GM19240 (cell line): ENCODE data around the gene LPP.
"Not testable (repeated sequence)": the region's sequence is repeated elsewhere in the genome, so short reads cannot be mapped to it uniquely, and the experiment has no call there.

ENCODE experiments used
- DNase-seq: peaks from one replicate; pipeline ENCODE4 v3.0.0; 2011; ENCODE audit warnings: low spot score; ENCODE audit not compliant: insufficient read length

Gene LPP

DNA sequence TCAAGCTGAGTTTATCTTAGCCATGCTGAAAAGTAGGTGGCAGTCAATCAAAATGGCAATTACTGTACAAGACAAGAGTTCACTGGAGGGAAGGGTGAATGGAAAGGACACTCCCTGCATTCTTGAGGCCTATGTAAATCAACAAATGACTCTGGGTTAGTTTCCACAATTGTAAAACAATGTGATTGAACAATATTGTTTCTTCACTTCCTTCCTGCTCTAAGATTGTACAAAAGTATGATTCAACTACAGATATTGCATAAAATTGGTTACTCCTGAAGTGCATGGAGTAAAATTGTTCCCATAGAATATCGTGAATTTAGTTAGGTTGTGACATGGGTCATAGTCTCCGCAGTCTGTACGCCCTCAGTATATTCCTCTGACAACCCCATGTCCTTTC, 277.6 kb downstream of the LPP start:
- no peak for DNase-seq

GRCh38 chr3:188432802-188433520, 279.0 kb downstream of the LPP start:
- no peak for DNase-seq

DNA sequence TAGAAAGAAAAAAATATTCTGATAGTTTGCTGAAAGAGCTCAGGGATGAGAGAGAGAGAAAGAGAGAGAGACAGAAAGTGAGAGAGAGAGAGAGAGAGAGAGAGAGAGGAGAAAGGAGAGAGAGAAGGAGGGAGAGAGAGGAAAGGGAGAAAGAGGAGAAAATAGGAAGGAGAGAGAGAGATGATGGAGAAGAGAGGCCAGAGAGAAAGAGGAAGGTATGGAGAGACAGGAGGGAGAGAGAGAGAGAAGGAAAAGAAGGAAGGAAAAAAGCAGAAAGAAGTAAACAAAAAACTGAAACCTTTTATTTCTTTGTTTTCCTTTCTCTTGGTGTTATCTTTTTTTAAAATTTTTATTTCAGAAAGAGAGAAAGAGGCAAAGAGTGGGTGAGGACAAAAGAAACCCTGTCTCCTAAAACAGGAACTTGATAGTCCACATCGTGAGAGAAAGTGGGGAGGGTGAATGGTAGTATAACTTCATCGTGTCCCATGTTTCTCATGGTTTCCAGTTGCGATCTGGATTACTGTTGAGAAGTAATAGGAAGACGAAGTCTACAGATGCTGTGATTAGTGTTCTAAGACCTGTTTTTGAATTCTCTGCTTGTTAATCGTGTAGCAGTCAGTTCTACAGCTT, 279.7 kb downstream of the LPP start:
- DNase-seq, result no peak

DNA sequence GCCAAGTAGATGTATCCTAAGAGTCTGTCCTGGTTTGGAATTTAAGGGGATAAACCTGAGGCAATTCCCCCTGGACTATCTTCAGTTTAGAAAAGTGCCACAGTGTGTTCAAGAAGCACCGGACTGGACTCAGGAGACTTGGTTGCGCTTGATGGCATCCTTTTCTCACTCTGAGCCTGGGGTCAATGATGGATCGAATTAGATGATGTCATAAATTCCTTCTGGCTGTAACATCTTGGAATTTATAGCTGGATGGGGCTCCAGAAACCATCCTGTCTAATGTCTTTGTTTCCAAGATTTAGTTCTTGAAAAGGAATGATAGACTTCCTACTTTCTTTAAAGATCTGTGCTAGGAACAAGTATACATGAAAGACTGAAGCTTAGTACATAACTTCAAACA, 280.6 kb downstream of the LPP start:
- DNase-seq, result no peak

GRCh38 chr3:188435266-188435665, 281.3 kb downstream of the LPP start:
- no peak for DNase-seq

GRCh38 chr3:188437926-188438325, 284.0 kb downstream of the LPP start:
- DNase-seq, result no peak

- DNase-seq, result no peak
Observed at GRCh38 chr3:188439080-188439479, 285.1 kb downstream of the LPP start.

GRCh38 chr3:188440340-188440972, 286.5 kb downstream of the LPP start:
- DNase-seq, result no peak

- no peak for DNase-seq
Observed at GRCh38 chr3:188442430-188442829, 288.5 kb downstream of the LPP start.

GRCh38 chr3:188445175-188445574, 291.2 kb downstream of the LPP start:
- DNase-seq, result not testable (repeated sequence)

GRCh38 chr3:188446014-188446413, 292.1 kb downstream of the LPP start:
- DNase-seq, result no peak

- no peak for DNase-seq
Observed at GRCh38 chr3:188446766-188447165, 292.8 kb downstream of the LPP start.

- no peak for DNase-seq
Observed at GRCh38 chr3:188448813-188449212, 294.9 kb downstream of the LPP start.

DNA sequence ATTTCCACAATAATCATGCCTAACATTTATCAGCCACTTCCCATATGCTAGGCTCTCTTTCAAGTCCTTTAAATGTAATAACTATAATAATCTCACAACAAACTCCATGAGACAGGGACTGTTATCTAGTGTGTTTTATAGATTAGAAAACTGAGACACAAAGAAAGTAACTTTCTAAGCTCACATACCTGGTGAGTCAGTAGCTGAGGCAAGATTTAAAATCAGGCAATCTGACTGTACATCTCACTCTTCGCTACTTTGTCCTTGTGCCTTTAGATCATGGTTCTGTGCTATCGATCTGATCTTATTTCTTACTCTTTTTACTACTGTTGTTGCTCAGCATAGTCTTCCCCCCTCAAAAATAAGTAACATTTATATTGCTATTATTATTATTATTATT, 295.5 kb downstream of the LPP start:
- no peak for DNase-seq

- DNase-seq, result no peak
Observed at GRCh38 chr3:188452158-188452772, 298.3 kb downstream of the LPP start.

GRCh38 chr3:188453431-188454384, 299.8 kb downstream of the LPP start:
- no peak for DNase-seq

- no peak for DNase-seq
Observed at GRCh38 chr3:188455748-188456147, 301.8 kb downstream of the LPP start.

DNA sequence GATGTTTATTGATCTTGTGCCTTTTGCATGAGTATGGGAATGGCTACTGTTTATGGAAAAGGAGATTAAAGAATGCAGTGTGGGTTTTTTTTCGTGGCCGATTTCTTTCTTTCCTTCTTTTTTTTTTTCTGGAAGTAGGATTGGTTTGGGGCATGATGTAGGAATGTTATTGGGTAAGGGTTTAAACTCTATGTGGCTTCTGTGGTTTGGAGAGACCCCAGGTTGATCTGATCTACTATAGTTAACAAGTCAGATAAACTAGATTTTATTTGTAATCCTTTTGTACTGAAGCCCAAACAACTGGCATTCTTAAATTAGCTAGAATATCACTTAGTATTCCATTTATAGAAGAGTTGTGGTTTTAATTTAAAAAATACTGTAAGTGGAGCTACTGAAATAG, 304.8 kb downstream of the LPP start:
- no peak for DNase-seq

DNA sequence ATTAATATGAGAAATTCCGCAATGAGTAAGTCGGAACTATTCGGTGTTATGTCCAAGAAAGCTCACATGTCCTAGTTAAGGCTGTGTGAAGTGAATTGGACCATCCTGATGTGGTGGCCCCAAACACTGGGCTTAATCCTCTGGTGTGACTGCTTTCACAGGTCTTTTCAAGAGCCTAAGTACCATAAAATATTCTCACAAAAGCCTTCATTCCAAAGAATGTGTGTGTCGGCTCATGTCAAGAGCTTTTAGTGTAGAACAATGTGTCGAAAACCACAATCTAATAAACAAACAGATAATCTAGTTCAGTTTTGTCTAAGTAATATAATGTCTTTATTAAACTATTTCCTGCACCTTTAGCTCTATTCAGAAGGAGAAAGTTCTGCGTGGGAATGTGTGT, 311.4 kb downstream of the LPP start:
- DNase-seq, result no peak

- no peak for DNase-seq
Observed at GRCh38 chr3:188468196-188468595, 314.2 kb downstream of the LPP start.

- DNase-seq, result no peak
Observed at GRCh38 chr3:188468662-188469061, 314.7 kb downstream of the LPP start.
